SK-N-SH (cell line): ENCODE data around the gene CDH18. TPM values are rescaled to one million over a fixed set of nuclear protein-coding genes. Genes with fewer than 3 reads are reported as not detected.

Source experiments
- CTCF ChIA-PET: fragments of 300-600, 350-600 bp; formaldehyde crosslinking; extraction: SDS; loops from one replicate; lab custom pipeline; 2021; lab: Yijun Ruan, JAX
- POLR2A ChIA-PET: fragments of 350-600 bp; sonication (Branson Sonifier 250); formaldehyde crosslinking; extraction: SDS; loops from one replicate; lab custom pipeline; 2020; ENCODE audit warnings: antibody characterized with exemption, inconsistent platforms; lab: Yijun Ruan, JAX
- DNase-seq: peaks from one replicate; pipeline ENCODE4 v3.0.0; 2012
- H2AFZ ChIP-seq: fragments of 200-600 bp; sonication (generic); 2 replicates; pipeline ENCODE4 v1.8.1; 2016; ENCODE audit warnings: antibody characterized with exemption, mild to moderate bottlenecking, low read depth
- H3F3A ChIP-seq: fragments of 200-600 bp; sonication (generic); replicated peaks from 2 replicates; pipeline ENCODE3; 2016; ENCODE audit warnings: antibody characterized with exemption, mild to moderate bottlenecking; ENCODE audit not compliant: insufficient read depth
- H3K27ac ChIP-seq, 2 experiments: fragments of 200-500 bp in 1 of 2; fragments of 200-600 bp in 1 of 2; sonication (Bioruptor generic) in 1 of 2; sonication (generic), shearing (Covaris generic) in 1 of 2; 2 replicates each; pipeline versions ENCODE4 v1.5.1 to v1.6.1; 2014 to 2016; ENCODE audit warnings: low read depth in 2 of 2, inconsistent platforms in 1 of 2, low read length in 1 of 2, mild to moderate bottlenecking in 1 of 2, mixed read lengths in 1 of 2
- H3K27me3 ChIP-seq: fragments of 200-600 bp; sonication (generic), shearing (Covaris generic); 2 replicates; pipeline ENCODE4 v1.6.1; 2016; ENCODE audit warnings: mixed run types; ENCODE audit not compliant: insufficient read depth
- H3K36me3 ChIP-seq, 2 experiments: fragments of 200-500 bp in 1 of 2; fragments of 200-600 bp in 1 of 2; sonication (Bioruptor generic) in 1 of 2; sonication (generic) in 1 of 2; replicated peaks in 1 of 2; 2 replicates each; pipeline versions ENCODE3 to v1.5.1; 2014 to 2016; ENCODE audit warnings: low read length in 1 of 2, mild to moderate bottlenecking in 1 of 2; ENCODE audit not compliant: insufficient read depth in 2 of 2, control insufficient read depth in 1 of 2
- H3K4me1 ChIP-seq, 2 experiments: fragments of 200-500 bp in 1 of 2; fragments of 200-600 bp in 1 of 2; sonication (Bioruptor generic) in 1 of 2; sonication (generic), shearing (Covaris generic) in 1 of 2; 2 replicates each; pipeline versions ENCODE4 v1.5.1 to v1.6.1; 2014 to 2016; ENCODE audit warnings: low read depth in 1 of 2, low read length in 1 of 2, mixed run types in 1 of 2; ENCODE audit not compliant: insufficient read depth in 2 of 2, control insufficient read depth in 1 of 2
- H3K4me2 ChIP-seq: fragments of 200-600 bp; sonication (generic), shearing (Covaris generic); 2 replicates; pipeline ENCODE4 v1.6.1; 2017; ENCODE audit warnings: mixed run types
- H3K4me3 ChIP-seq, 2 experiments: fragments of 200-500 bp in 1 of 2; fragments of 200-600 bp in 1 of 2; sonication (Bioruptor generic) in 1 of 2; sonication (generic), shearing (Covaris generic) in 1 of 2; 2 replicates each; pipeline versions ENCODE4 v1.5.1 to v1.8.1; 2014 to 2016; ENCODE audit warnings: low read depth in 2 of 2, inconsistent platforms in 1 of 2, low read length in 1 of 2, mild to moderate bottlenecking in 1 of 2, mixed read lengths in 1 of 2, moderate library complexity in 1 of 2
- H3K79me2 ChIP-seq: fragments of 200-600 bp; sonication (generic); 2 replicates; pipeline ENCODE4 v1.8.1; 2017; ENCODE audit warnings: mild to moderate bottlenecking; ENCODE audit not compliant: insufficient read depth
- H3K9ac ChIP-seq: fragments of 200-600 bp; sonication (generic); 2 replicates; pipeline ENCODE4 v1.6.1; 2017; ENCODE audit warnings: mixed run types
- H3K9me2 ChIP-seq: fragments of 200-600 bp; sonication (generic); 2 replicates; pipeline ENCODE4 v1.6.1; 2017; ENCODE audit warnings: mixed run types
- H3K9me3 ChIP-seq: fragments of 200-600 bp; sonication (generic); 2 replicates; pipeline ENCODE4 v1.6.1; 2017; ENCODE audit warnings: mixed run types, mild to moderate bottlenecking, moderate library complexity
- H4K20me1 ChIP-seq: fragments of 200-600 bp; sonication (generic); 2 replicates; pipeline ENCODE4 v1.6.1; 2017; ENCODE audit warnings: mild to moderate bottlenecking, mixed run types; ENCODE audit not compliant: insufficient read depth
- CTCF ChIP-seq: fragments of 200-600 bp; sonication (generic); IDR thresholded peaks from 2 replicates; pipeline ENCODE4 v1.6.1; 2017; ENCODE audit warnings: antibody characterized with exemption, mild to moderate bottlenecking, moderate library complexity
- FOSL2 ChIP-seq: IDR thresholded peaks from 2 replicates; pipeline ENCODE4 v1.4.0; 2012; ENCODE audit warnings: low read depth, mild to moderate bottlenecking, moderate library complexity, borderline replicate concordance
- FOXJ3 ChIP-seq: sonication (generic); formaldehyde crosslinking; IDR thresholded peaks from 2 replicates; pipeline ENCODE4 v1.5.1; 2020; ENCODE audit warnings: mild to moderate bottlenecking, missing genetic modification reagents
- FOXM1 ChIP-seq: IDR thresholded peaks from 2 replicates; pipeline ENCODE4 v1.4.0; 2012; ENCODE audit warnings: low read depth, mild to moderate bottlenecking
- MAX ChIP-seq: IDR thresholded peaks from 2 replicates; pipeline ENCODE4 v1.4.0; 2012; ENCODE audit warnings: low read depth
- MEF2A ChIP-seq: IDR thresholded peaks from 2 replicates; pipeline ENCODE4 v1.4.0; 2012; ENCODE audit warnings: low read depth, borderline replicate concordance
- MXI1 ChIP-seq: IDR thresholded peaks from 2 replicates; pipeline ENCODE4 v1.6.1; 2012; ENCODE audit warnings: mild to moderate bottlenecking, low read depth, low read length, improper control_type of control experiment
- NFIC ChIP-seq: IDR thresholded peaks from 2 replicates; pipeline ENCODE4 v1.4.0; 2012; ENCODE audit warnings: borderline replicate concordance
- PBX3 ChIP-seq: IDR thresholded peaks from 2 replicates; pipeline ENCODE4; 2012
- POLR2AphosphoS5 ChIP-seq: IDR thresholded peaks from 2 replicates; pipeline ENCODE4 v1.6.1; 2012; ENCODE audit warnings: low read depth, low read length
- RAD21 ChIP-seq: IDR thresholded peaks from 2 replicates; pipeline ENCODE4 v1.6.1; 2012; ENCODE audit warnings: mild to moderate bottlenecking, low read length
- REST ChIP-seq: IDR thresholded peaks from 2 replicates; pipeline ENCODE4 v1.6.1; 2012; ENCODE audit warnings: mild to moderate bottlenecking, low read depth, low read length, moderate library complexity
- RFX5 ChIP-seq: IDR thresholded peaks from 2 replicates; pipeline ENCODE4 v1.6.1; 2012; ENCODE audit warnings: mild to moderate bottlenecking, improper control_type of control experiment, low read length
- RXRA ChIP-seq: IDR thresholded peaks from 2 replicates; pipeline ENCODE4 v1.4.0; 2012; ENCODE audit warnings: low read depth, mild to moderate bottlenecking, borderline replicate concordance
- SMC3 ChIP-seq: IDR thresholded peaks from 2 replicates; pipeline ENCODE4 v1.6.1; 2012; ENCODE audit warnings: low read depth, low read length, improper control_type of control experiment
- TAF1 ChIP-seq: IDR thresholded peaks from 2 replicates; pipeline ENCODE4 v1.6.1; 2012; ENCODE audit warnings: low read depth, mild to moderate bottlenecking, low read length, moderate library complexity, borderline replicate concordance
- TCF12 ChIP-seq: IDR thresholded peaks from 2 replicates; pipeline ENCODE4 v1.4.0; 2012
- TEAD4 ChIP-seq: IDR thresholded peaks from 2 replicates; pipeline ENCODE4 v1.4.0; 2012; ENCODE audit warnings: mild to moderate bottlenecking, borderline replicate concordance; ENCODE audit not compliant: insufficient read depth
- USF1 ChIP-seq: IDR thresholded peaks from 2 replicates; pipeline ENCODE4 v1.4.0; 2012; ENCODE audit warnings: low read depth, borderline replicate concordance
- WGBS: methylation state at CpG from one replicate; pipeline ENCODE4 v1.1.6; 2017; ENCODE audit warnings: low lambda C conversion rate; 5-methylcytosine and 5-hydroxymethylcytosine counted together
- polyA plus RNA-seq, 3 experiments: library from polyadenylated mRNA; depleted of rRNA; stranded (reverse); fragments of >200 nt; gene quantifications; 2 replicates each; pipeline ENCODE4 v1.2.3, GENCODE V29; 2012

The CDH18 gene
- polyA plus RNA-seq, 1 of the 3 experiments (the other 2 are of a cell fraction) = 6.0 TPM

GRCh38 chr5:19853616-19854240, 134.3 kb downstream of the CDH18 start (continued):
- no peak for TF ChIP-seq REST
- peak; percentile 76 for TF ChIP-seq PBX3
- TF ChIP-seq FOXM1 = peak; percentile 81; the same call in 1 of the 2 replicates
- TF ChIP-seq TCF12 = peak; percentile 91
- no peak for TF ChIP-seq RFX5

GRCh38 chr5:19837536-19838174, 150.3 kb downstream of the CDH18 start:
- TF ChIP-seq SMC3 (no peak), NFIC (no peak), MEF2A (no peak)
- TF ChIP-seq, all 33 proteins: peak for 0
- Histone ChIP-seq H3K4me3 (no peak overlapping the region), H3K9me2 (no peaks in the 10 kb centered on the region), H3K27me3 (no peaks in the 10 kb centered on the region), H3K36me3 (no peaks in the 10 kb centered on the region), H4K20me1 (no peaks in the 10 kb centered on the region), H3F3A (no peaks in the 10 kb centered on the region), H3K4me1 (no peaks in the 10 kb centered on the region), H3K27ac (no peak overlapping the region), H3K4me2 (no peak overlapping the region), H3K9me3 (peaks cover 4% of the 10 kb centered on the region; the same call in 1 of the 2 replicates), H3K79me2 (no peaks in the 10 kb centered on the region), H2AFZ (no peak overlapping the region), H3K9ac (no peak overlapping the region)
- CTCF ChIA-PET = no interaction called here
- no peak for DNase-seq
- POLR2A ChIA-PET = no interaction called here
- WGBS = 38% methylated on average over 6 of the region's 6 CpGs

GRCh38 chr5:19835442-19835841, 152.6 kb downstream of the CDH18 start:
- H3K9me3 ChIP-seq = peaks cover 4% of the 10 kb centered on the region; the same call in 1 of the 2 replicates
- no peaks in the 10 kb centered on the region for H3K79me2 ChIP-seq
- no peaks in the 10 kb centered on the region for H3K27me3 ChIP-seq
- H4K20me1 ChIP-seq = no peaks in the 10 kb centered on the region
- H2AFZ ChIP-seq = no peak overlapping the region
- H3K9ac ChIP-seq = no peak overlapping the region
- H3K27ac ChIP-seq = no peak overlapping the region
- no peaks in the 10 kb centered on the region for H3F3A ChIP-seq
- H3K36me3 ChIP-seq = no peaks in the 10 kb centered on the region
- WGBS = 28% methylated on average over 1 of the region's 1 CpG
- CTCF ChIA-PET = no interaction called here
- H3K4me1 ChIP-seq = no peaks in the 10 kb centered on the region
- no peak overlapping the region for H3K4me2 ChIP-seq
- H3K4me3 ChIP-seq = no peak overlapping the region
- POLR2A ChIA-PET = no interaction called here
- DNase-seq = no peak
- H3K9me2 ChIP-seq = no peaks in the 10 kb centered on the region
- TF ChIP-seq RAD21 (no peak), POLR2AphosphoS5 (no peak), TAF1 (no peak), CTCF (no peak), FOXJ3 (CRISPR knock-in tag) (no peak), FOSL2 (no peak), TEAD4 (no peak), MXI1 (no peak), MAX (no peak), USF1 (no peak), RXRA (no peak)
